ENCODE measurements around the gene TMEM97. TPM values are rescaled to one million over a fixed set of nuclear protein-coding genes. Genes with fewer than 3 reads are reported as not detected.

The TMEM97 gene
- total RNA-seq, 4 donors from 2014 or later, result 6.8 to 16.4 (median 13.0) TPM

DNA sequence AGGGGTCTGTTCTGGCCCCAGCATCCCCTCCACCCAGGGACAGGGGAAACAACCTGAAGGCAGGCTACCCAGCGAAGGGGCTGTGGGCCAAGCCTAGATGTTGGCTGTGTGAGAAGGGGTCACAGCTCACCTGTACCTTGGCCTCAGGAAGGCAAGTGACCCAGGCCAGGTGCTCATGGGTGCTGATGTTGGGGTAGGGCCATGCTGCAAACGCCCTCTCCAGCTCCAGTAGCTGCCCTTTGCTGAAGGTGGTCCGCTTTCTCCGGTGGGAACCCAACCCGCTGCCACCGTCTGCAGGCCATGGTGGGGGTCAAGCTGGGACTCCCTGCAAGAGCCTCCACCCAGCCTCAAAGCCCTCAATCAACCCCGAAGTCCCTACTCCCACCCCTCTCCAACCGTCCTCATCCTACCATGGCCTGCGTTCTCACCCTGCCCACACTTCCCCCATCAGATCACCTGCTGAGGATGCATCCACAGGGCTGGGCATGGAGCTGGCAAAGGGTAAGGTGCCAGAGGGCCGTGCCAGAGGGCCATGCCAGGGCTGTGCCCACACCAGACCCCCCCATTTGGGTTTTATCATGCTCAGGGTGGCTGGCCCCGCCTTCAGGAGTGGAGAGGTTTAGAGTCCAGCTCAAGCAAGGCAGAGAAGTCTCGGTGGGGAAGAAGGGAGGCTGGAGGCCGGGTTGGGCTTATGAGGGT lies 45.8 kb downstream of the TMEM97 start, which contains the start of gene SEBOX:
SEBOX (minus strand) TSS at position 535 of the 699 bp plus-strand sequence; CDS start at position 487, 48 bp downstream.
- WGBS, 2 donors, result 89 to 90% methylated on average over 5 to 8 of the region's 13 CpGs

DNA sequence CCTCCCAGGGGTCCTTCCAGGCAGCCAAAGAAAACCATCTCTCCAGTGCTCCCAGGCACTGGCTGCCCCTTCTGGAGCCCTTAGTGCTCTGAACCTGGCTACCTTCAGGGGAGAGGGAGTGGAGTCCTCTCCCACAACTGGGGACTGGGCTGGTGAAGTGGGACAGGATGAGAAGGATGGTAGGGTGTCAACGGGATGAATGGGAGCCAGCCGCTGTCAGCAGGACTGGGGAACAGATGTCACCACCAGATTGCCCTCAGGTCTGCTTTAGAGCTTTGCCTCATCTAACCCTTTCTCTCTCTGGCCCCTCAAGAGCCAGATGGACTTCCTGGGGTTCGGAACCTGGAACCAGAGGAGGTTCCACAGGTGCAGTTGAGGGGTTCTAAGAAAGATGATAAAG lies 46.5 kb downstream of the TMEM97 start:
- no peak for DNase-seq
- intact Hi-C loops (cut with DNase I), result no loop called here
- Histone ChIP-seq H3K27me3 (no peaks in the 10 kb centered on the region), H3K9me3 (no peaks in the 10 kb centered on the region), H3K36me3 (peaks cover 10 to 50% (median 19%) of the 10 kb centered on the region in 3 donors), H3K27ac (no peak overlapping the region), H3K4me1 (peaks cover 0 to 3% (median 0%) of the 10 kb centered on the region in 3 donors), H3K4me3 (no peak overlapping the region)
- TF ChIP-seq, protein P1, sequence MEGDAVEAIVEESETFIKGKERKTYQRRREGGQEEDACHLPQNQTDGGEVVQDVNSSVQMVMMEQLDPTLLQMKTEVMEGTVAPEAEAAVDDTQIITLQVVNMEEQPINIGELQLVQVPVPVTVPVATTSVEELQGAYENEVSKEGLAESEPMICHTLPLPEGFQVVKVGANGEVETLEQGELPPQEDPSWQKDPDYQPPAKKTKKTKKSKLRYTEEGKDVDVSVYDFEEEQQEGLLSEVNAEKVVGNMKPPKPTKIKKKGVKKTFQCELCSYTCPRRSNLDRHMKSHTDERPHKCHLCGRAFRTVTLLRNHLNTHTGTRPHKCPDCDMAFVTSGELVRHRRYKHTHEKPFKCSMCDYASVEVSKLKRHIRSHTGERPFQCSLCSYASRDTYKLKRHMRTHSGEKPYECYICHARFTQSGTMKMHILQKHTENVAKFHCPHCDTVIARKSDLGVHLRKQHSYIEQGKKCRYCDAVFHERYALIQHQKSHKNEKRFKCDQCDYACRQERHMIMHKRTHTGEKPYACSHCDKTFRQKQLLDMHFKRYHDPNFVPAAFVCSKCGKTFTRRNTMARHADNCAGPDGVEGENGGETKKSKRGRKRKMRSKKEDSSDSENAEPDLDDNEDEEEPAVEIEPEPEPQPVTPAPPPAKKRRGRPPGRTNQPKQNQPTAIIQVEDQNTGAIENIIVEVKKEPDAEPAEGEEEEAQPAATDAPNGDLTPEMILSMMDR (IDR thresholded peaks at IDR 0.05), result no peak
- TF ChIP-seq POLR2A (IDR thresholded peaks at IDR 0.05), result no peak
- 79 to 84% methylated on average over 3 of the region's 3 CpGs for WGBS, 2 donors

More for the DNA sequence above, 45.8 kb downstream of the TMEM97 start, which contains the start of gene SEBOX:
- Histone ChIP-seq H3K4me3 (no peak within 1 kb of the TSS), H3K27me3 (no peaks in the 10 kb centered on the region), H3K9me3 (no peaks in the 10 kb centered on the region), H3K36me3 (peaks cover 17 to 57% (median 25%) of the 10 kb centered on the region in 3 donors), H3K27ac (no peak within 1 kb of the TSS), H3K4me1 (no peaks in the 10 kb centered on the region)
- intact Hi-C loops (cut with DNase I), result no loop called here
- TF ChIP-seq, protein P1 (IDR thresholded peaks at IDR 0.05), result no peak
- no peak for TF ChIP-seq POLR2A (IDR thresholded peaks at IDR 0.05)
- no peak for DNase-seq

DNA sequence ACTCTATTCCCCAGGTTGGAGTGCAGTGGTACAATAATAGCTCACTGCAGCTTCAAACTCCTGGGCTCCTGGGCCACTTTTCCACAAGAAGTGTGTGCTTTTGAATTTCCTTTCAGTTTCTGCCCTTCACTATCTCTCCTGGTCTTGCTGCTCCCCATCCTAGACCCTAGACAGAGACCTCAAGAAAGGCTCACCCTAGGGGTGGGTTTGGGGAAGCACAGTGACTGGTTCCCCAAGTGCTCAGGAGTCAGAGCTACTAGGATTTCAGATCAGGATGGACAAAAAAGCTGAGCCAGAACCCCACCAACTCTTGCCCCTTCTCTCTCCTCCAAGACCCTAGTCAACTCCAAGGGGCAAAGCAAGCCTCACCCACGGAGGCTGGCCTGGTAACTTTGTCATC lies 47.6 kb downstream of the TMEM97 start:
- no peak overlapping the region for H3K27ac ChIP-seq
- intact Hi-C loops (cut with DNase I), result no loop called here
- H3K4me1 ChIP-seq, result peaks cover 0 to 14% (median 1%) of the 10 kb centered on the region in 3 donors
- H3K27me3 ChIP-seq, result peaks cover 0 to under 1% (median 0%) of the 10 kb centered on the region in 4 donors
- whole genome bisulfite sequencing, 2 donors, result 40 to 56% methylated on average over 1 of the region's 1 CpG
- H3K4me3 ChIP-seq, result no peak overlapping the region
- no peak for DNase-seq
- H3K9me3 ChIP-seq, result no peaks in the 10 kb centered on the region
- TF ChIP-seq, protein P1 (IDR thresholded peaks at IDR 0.05), result no peak
- TF ChIP-seq POLR2A (IDR thresholded peaks at IDR 0.05), result no peak
- H3K36me3 ChIP-seq, result peaks cover under 1 to 39% (median 7%) of the 10 kb centered on the region in 3 donors

DNA sequence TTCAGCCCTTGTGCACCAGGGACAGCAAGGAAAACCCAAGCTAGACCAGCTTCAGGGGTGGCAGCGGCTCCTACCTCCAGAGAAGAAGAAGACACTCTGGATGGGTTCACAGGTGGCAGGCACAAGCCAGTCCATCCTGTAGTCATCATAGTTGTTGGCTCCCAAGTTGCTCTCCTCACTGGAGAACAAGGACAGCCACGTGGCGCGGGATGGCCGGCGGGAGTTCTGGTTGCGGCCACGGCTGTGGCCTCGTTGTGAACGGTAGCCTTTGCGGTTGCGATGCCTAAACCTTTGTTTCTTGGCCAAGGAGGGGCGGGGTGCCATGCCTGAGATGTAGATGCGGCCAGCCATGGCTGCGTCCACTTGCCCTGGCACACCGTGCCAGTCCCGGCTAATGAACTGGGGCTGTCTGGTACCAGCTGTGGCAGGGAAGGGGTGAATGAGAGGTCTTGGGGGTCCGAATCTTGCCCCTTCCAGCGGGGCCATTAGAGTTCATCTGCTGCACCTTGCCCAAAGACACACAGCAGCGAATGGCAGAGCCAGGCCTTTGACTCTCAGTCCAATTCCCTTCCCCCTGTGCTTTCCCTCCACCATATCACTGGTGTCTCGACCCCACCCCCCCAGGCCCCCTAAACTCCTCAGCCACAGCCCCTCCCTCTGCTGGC lies 48.8 kb downstream of the TMEM97 start:
- WGBS, 2 donors, result 80% methylated on average over 1 of the region's 21 CpGs

More for the DNA sequence above, 48.8 kb downstream of the TMEM97 start:
- H3K4me1 ChIP-seq, result peaks cover 6 to 26% (median 13%) of the 10 kb centered on the region in 3 donors
- DNase-seq, result no peak
- peaks cover 0 to 27% (median under 1%) of the 10 kb centered on the region in 3 donors for H3K36me3 ChIP-seq
- intact Hi-C loops (cut with DNase I), result no loop called here
- peaks cover 0 to 10% (median 0%) of the 10 kb centered on the region in 4 donors for H3K27me3 ChIP-seq
- H3K4me3 ChIP-seq, result no peak overlapping the region
- H3K27ac ChIP-seq, result no peak overlapping the region
- no peaks in the 10 kb centered on the region for H3K9me3 ChIP-seq
- TF ChIP-seq, protein P1 (IDR thresholded peaks at IDR 0.05), result no peak
- TF ChIP-seq POLR2A (IDR thresholded peaks at IDR 0.05), result no peak
